ENCODE measurements around the gene CYB5R3.

- TF ChIP-seq CTCF (IDR thresholded peaks at IDR 0.05; ENCODE audit: low read depth, low read length, missing input control), result no peak
- no peak for TF ChIP-seq REST (IDR thresholded peaks at IDR 0.05)
- no peak for TF ChIP-seq ZBTB33 (IDR thresholded peaks at IDR 0.05)
- TF ChIP-seq EGR1 (IDR thresholded peaks at IDR 0.05; ENCODE audit: low read depth in 2 of 2), result no peak
- no peak for TF ChIP-seq FOXA1 (IDR thresholded peaks at IDR 0.05)
- TF ChIP-seq RAD21 (IDR thresholded peaks at IDR 0.05), result no peak
- no peak for TF ChIP-seq GABPA (IDR thresholded peaks at IDR 0.05 in 1 of 2, conservative IDR thresholded peaks at IDR 0.05 in 1 of 2)
- no peak for TF ChIP-seq YY1 (IDR thresholded peaks at IDR 0.05)
These were observed 6.5 kb upstream of the CYB5R3 start for GRCh38 chr22:42655693-42656092.

All from liver (tissue), 3 donors.